NCI-H146 (cell line): ENCODE results near the gene SFMBT2.

Experiments
- DNase-seq: peaks from one replicate; lab custom pipeline; 2025; lab: John Stamatoyannopoulos, UW

Gene SFMBT2

GRCh38 chr10:7298495-7298894 is 112.3 kb downstream of the SFMBT2 start:
- no peak for DNase-seq

GRCh38 chr10:7297094-7297493 is 113.7 kb downstream of the SFMBT2 start:
- no peak for DNase-seq

DNA sequence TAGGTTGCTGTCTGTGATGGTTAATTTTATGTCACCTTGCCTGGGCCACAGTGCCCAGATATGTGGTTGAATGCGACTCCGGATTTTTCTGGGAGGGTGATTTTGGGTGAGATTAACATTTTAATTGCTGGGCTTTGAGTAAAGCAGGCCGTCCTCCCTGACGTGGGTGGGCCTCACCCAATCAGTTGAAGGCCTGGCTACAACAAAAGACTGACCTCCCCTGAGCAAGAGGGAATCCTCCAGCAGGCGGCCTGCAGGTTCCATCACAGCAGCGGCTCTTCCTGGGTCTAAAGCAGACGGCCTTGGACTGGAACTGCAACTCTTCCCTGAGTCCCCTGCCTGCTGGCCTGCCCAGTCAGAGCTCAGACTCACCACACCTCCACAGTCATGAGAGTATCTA is 114.2 kb downstream of the SFMBT2 start:
- DNase-seq = no peak

DNA sequence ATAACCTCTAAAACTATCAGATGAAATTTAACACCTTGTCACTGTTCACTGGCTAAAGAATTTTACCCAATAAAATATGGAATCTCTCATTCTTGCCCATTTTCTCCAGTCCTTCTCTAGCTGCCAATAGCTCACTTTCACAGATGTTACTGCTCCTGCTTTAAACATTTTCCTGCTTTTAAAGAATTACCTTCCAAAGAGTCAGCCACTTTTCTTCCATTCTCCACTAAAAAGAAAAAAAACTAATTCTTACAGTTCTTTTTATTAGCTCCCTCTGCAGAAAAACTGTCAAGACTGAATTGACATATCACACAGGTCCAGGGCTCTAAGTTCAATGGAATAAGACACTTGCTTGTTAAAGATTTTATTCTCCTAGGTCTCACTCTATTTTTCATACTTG is 114.8 kb downstream of the SFMBT2 start:
- DNase-seq = no peak

DNA sequence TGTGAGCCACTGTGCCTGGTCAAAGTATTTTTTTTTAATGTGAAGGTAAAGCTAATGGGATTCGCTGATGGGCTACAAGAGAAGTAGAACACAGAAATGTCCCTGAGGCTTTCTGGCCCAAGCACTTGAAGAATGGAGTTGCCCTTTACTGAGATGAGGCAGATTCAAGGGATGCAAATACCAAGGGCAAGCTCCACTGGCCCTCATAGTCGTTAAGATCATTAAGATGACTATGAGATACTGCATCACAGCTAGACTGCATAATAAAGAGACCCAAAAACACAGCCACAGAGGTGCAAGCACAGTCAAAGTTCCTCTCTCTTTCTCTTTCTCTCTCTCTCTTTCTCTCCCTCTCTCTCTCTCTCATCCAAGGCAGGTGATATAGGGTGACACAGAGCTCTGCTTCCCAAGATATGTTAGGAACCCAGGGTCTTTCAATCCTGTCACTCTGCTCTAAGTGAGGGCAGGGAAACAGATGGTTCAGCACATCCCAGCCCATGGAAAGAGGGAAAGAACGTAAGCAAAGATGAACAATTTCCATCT is 117.4 kb downstream of the SFMBT2 start:
- DNase-seq = no peak

DNA sequence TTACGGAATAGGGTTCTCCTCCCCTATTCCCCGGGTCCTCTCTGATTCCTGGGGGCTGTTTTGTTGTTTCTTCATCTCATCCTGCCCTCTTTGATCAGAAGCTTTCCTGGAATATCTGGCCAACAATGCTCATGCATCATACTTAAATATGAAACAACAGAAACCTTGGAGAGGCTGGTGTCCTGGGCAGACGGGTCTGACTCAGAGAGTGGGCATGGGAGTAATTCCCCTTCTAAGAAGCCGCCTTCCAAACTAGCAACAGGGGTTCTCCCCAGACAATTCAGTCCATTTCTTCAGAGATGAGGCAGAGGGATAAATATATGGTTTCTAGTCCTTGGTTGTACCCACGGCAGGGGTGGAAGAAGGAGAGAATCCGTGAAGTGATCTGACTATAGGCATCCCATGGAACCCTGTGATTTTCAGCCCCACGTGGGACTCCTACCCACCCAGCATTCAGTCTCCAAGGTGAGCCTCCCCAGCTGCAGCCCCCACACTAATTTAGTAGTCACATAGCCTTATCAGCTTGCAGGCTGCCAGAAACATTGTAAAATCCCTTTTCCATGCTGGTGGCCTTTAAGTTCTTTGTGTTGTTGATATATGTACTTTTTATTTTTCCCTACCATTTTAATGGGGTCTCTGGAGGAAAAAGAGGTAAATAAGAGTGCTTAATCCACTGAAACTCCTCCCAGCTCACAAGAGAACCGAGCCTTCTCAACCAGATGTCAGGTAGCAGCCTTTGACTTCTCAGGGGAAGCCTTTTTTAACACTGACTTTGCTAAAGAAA is 119.2 kb downstream of the SFMBT2 start:
- DNase-seq = no peak

GRCh38 chr10:7288060-7288690 is 122.7 kb downstream of the SFMBT2 start:
- DNase-seq = no peak

DNA sequence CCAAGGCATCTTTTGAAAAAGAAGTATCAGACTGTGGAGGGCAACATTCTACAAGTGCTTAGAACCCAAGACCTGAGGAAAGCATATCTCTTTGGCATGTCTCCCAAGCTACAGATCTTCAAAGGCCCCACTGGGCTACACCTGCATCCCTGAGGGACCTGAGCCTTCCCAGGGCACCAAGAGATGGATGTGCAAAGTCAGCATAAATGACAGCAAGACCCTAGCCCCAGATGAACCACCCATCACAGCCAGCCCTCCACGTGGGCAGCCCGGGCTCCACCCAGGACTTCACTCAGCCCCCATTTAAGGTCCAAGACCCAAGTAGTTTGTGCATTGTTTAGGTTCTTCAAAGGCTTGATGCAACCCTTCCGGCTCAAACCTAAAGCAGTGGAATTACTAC is 123.5 kb downstream of the SFMBT2 start:
- no peak for DNase-seq

DNA sequence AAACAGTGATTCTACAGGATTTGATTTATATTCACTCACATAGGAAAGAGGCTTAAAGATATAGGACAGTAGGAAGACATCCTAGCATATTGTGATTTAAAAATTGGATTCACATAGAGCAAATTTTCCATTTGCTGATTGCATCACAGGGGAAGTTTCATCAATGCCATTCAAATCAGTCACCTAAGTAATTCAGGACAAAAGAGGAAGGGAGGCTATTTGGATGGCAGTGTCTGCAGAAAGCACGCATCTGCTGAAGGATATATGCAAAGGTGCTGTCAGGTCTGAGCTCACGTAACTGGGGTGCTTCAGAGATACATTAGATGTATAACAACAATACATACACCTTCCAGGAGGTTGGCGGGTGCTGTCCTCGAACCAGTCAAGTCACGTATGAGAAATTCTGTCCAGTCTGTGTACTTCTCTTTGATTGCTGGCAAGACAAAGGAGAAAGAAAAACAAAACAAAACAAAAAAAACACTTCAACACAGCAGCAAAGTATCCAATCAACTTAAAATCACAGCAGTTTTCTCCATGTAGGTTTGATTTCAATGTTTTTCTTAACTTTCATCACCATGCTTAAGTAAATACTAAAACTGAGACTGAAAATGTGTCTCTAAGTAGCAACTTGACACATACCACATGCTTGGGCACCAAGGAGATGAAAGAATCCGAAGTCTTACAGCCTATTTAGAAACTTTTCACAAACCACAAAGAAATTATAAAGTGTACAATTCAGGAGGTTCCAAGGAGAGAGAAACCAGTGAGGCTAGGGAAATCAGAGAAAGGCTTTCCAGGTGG is 125.1 kb downstream of the SFMBT2 start:
- no peak for DNase-seq

GRCh38 chr10:7283246-7283645 is 127.6 kb downstream of the SFMBT2 start:
- DNase-seq = no peak

GRCh38 chr10:7282457-7282856 is 128.4 kb downstream of the SFMBT2 start:
- no peak for DNase-seq

DNA sequence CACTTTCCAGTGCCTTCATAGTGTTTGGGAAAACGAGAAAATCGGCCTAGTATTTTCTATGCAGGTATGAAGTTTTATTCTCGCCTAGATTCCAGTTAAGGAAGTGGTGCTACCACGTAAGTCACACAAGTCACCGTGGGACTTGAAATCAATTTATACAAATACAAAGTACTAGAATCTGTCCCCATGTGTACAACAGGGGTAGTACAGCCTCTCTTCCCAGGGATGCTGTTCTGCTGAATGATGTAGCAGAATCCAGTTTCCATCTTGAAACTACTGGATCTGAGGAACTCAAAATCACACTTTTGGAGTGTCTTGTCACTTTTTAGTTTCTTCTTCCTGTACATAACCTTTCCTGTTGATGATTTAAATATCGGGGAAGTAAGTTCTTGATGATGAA is 129.4 kb downstream of the SFMBT2 start:
- DNase-seq = no peak

DNA sequence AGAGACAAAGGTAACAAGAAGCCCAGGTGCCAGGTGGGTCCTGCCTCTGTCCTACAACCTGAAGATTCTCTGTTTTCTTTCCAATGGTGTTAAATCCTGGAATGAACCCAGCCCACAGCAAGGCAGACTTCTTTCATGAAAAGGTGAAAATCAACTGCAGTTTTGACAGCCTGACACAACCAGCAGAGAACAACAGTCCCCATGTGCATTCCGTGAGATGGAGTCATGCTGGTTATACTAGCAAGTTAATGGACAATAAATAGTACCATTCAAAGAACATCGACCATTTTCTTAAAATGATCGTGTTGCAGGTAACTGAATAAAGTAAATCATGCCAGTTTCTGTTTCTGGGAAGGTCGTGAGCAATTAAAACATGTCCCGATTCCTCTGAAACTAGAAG is 131.5 kb downstream of the SFMBT2 start:
- no peak for DNase-seq

DNA sequence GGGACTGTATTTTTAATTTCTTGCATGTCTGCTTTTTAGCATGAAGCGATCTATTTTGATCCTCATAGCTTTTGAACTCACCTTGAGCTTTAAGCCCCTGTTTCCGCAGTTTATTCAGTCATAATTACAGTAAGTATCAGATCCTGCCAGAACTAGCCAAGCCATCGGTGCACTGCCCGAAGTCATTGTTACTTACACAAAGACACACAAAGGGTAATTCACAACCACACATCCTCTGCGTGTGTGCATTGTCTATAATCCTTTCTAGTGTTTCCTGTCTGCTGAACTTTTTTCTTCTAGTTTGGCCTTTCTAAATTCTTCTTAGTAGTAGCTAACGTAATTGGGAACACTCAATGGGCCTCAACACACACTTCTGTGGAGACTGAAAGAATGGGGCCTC is 133.0 kb downstream of the SFMBT2 start:
- DNase-seq = no peak

GRCh38 chr10:7277432-7277831 is 133.4 kb downstream of the SFMBT2 start:
- DNase-seq = no peak

GRCh38 chr10:7275761-7276440 is 134.9 kb downstream of the SFMBT2 start:
- DNase-seq = no peak

DNA sequence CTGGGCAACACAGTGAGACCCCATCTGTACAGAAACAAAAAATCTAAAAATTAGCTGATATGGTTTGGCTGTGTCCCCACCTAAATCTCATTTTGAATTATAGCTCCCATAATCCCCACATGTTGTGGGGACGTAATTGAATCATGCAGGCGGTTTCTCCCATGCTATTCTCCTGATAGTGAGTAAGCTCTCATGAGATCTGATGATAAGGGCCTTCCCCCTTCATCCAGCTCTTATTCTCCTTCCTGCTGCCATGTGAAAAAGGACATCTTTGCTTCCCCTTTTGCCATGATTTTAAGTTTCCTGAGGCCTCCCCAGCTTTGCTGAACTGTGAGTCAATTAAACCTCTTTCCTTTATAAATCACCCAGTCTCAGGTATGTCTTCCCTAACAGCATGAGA is 136.5 kb downstream of the SFMBT2 start:
- DNase-seq = no peak

DNA sequence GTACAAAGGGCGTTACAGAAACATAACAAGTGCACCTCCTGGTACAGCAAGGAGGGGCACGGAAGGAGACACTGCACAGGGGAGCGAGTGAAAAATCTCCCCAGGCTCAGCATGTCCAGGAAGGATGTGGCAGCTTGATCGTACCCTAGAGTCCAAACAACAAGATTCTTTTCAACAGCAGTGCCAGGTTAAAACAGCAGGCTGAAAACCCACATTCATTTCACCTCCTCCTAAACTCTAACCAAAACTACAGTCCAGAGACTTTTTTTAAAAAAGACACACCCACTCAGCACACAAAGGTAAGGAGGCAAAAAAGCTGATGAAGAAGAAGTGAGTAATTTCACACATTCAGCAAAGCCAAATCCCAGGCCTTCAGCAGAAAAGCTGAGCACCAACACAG is 138.8 kb downstream of the SFMBT2 start:
- no peak for DNase-seq

DNA sequence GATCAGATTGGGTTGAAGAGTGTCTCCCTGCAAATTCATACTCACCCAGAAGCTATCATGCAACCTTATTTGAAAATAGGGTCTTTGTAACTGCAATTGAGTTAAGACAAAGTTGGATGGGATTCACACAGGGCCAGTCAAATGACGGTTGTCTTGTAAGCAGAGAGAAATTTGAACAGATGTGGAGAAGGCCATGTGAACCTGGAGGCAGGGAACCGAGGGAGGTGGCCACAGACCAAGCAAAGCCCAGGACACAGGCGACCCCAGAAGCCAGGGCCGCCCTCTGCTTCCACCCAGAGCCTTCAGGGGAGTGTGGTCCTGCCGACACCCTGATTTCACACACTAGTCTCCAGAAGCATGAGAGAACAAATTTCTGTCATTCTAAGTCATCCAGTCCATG is 140.8 kb downstream of the SFMBT2 start:
- no peak for DNase-seq

- no peak for DNase-seq
Measured at GRCh38 chr10:7267142-7267541, 143.7 kb downstream of the SFMBT2 start.

GRCh38 chr10:7265396-7266123 is 145.3 kb downstream of the SFMBT2 start:
- no peak for DNase-seq
